ENCODE measurements around the gene TRANK1. TPM values are rescaled to one million over a fixed set of nuclear protein-coding genes. Genes with fewer than 3 reads are reported as not detected.

TRANK1 gene
- total and polyA plus RNA-seq, 8 donors: 1.7 to 14.6 (median 3.4) TPM

GRCh38 chr3:36875397-36875796 lies 69.5 kb downstream of the TRANK1 start:
- FAIRE-seq (no peak), ATAC-seq (no peak)
- WGBS, 2 donors: 79 to 86% methylated on average over 3 of the region's 3 CpGs

DNA sequence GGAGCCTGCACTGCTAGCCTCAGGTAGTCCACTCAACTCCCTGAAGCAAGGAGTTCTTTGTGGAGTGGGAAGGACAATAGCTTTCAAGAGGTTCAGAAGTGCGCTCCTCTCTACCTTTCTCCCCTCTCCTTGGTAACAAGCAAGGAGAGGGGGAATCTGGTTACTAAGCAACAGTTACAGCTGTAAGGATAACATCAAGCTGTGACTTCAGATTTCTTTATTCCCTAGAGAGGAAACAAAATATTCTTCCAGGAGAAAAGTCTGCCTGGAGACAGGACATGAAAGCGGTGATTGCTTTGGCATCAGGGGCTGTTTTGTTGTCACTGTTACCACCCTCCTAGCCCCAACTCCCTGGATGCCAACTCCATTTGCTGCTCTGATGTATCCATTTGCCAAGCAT lies 70.4 kb downstream of the TRANK1 start:
- Histone ChIP-seq H3K9me3 (no peaks in the 10 kb centered on the region), H3K27me3 (no peaks in the 10 kb centered on the region), H3K4me1 (no peaks in the 10 kb centered on the region), H3K4me3 (no peak overlapping the region), H3K36me3 (no peaks in the 10 kb centered on the region), H3K27ac (no peak overlapping the region)
- no peak for FAIRE-seq
- intact Hi-C loops (cut with DNase I): no loop called here
- TF ChIP-seq CTCF (IDR thresholded peaks at IDR 0.05): no peak
- DNase-seq: no peak
- WGBS, 2 donors: 96% methylated on average over 2 of the region's 2 CpGs
- ATAC-seq: no peak

More at GRCh38 chr3:36875397-36875796, 69.5 kb downstream of the TRANK1 start:
- no peak overlapping the region for H3K27ac ChIP-seq
- no peaks in the 10 kb centered on the region for H3K36me3 ChIP-seq
- no peak overlapping the region for H3K4me3 ChIP-seq
- H3K9me3 ChIP-seq: no peaks in the 10 kb centered on the region
- TF ChIP-seq CTCF (IDR thresholded peaks at IDR 0.05): no peak
- intact Hi-C loops (cut with DNase I): no loop called here
- DNase-seq: no peak
- no peaks in the 10 kb centered on the region for H3K27me3 ChIP-seq
- H3K4me1 ChIP-seq: no peaks in the 10 kb centered on the region

DNA sequence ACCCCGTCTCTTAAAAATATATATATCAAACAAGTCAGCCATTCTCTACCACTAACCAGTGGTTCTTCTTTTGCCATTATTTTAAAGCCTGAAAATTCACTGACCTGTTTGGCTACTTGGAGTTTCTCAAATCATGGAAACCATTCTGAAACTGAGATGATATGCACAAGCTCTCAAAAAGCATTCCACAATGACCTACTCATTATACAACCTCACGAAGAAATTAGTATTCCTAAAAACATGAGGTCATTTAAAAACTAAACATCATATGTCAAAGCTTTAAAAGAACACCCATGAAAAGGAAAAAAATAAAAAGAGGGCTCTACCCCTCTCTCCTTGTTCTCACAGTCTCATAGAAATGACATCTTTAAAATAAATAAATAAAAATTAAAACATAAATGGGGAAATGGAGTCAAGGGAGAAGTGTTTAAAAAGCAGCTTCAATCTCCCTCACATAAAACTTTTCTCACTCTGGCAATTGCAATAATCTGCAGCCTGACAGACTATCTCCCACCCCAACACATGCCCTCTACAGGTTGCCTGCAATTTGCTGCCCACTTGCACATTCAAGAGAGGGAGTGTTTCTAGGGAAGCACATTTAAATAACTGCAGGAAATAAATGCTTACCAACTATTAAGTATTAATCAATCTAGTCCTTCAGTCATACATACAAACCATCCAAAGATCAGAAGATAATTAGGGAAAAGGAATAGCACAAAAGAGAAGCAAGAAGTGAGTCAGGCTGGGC lies 73.3 kb downstream of the TRANK1 start:
- Histone ChIP-seq H3K4me3 (no peak overlapping the region), H3K4me1 (no peaks in the 10 kb centered on the region), H3K36me3 (no peaks in the 10 kb centered on the region), H3K27me3 (no peaks in the 10 kb centered on the region), H3K27ac (no peak overlapping the region), H3K9me3 (no peaks in the 10 kb centered on the region)
- no peak for DNase-seq
- intact Hi-C loops (cut with DNase I): no loop called here
- no peak for TF ChIP-seq CTCF (IDR thresholded peaks at IDR 0.05)
- 75 to 85% methylated on average over 2 of the region's 2 CpGs for WGBS, 2 donors
- no peak for ATAC-seq
- FAIRE-seq: no peak

DNA sequence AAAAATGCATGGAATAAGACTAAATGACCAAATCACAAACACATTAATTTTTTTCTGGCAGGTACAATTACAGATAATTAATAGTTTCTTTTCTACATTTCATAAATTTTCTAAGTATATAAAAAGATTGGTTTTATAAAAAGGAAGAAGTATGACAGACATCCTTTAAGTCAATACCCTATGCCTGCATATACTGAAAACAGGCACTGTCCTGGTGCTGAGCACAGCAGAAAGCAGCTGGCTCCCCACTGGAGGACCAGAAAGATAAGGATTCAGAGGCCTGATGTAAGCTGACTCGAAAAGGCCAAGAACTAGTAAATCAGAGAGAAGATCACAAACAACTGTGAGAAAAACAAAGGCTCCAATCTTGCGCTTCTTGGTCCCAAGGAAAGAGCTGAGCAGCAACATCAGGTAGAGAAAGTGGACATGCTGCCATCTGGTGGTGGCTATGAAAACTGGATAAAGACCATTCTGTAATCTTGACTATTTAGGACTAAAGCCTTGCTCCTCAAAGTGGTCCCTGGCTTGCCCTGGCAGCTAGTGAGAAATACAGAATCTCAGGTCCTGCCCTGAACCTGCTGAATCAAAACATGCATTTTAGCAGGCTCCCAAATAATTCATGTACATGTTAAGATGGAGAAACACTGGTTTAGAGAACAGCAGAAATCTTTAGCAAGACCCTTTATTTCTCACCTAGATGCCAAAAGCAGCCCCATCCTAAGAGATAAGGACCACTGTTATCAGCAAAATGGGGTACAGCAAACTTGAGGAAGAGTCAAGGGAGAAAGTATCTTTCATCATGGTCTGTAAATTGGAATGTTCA lies 76.0 kb downstream of the TRANK1 start:
- DNase-seq (peak in 3 of 6 donors; percentile 11 to 50 (median 28)), ATAC-seq (peak in 3 of 4 donors; percentile 86 to 88 (median 87)), FAIRE-seq (peak; percentile 29)
- H3K36me3 ChIP-seq: no peaks in the 10 kb centered on the region
- H3K4me3 ChIP-seq: no peak overlapping the region
- intact Hi-C loops (cut with DNase I): loop anchor here in 1 of 3 donors (10.0 kb wide), 1 partner anchor 134 kb away; no protein-coding TSS in a partner anchor
- no peaks in the 10 kb centered on the region for H3K27me3 ChIP-seq
- peak; percentile 33 to 72 (median 58) for TF ChIP-seq CTCF (IDR thresholded peaks at IDR 0.05)
- WGBS, 2 donors: 8 to 13% methylated on average over 2 of the region's 2 CpGs
- H3K4me1 ChIP-seq: no peaks in the 10 kb centered on the region
- H3K27ac ChIP-seq: no peak overlapping the region
- no peaks in the 10 kb centered on the region for H3K9me3 ChIP-seq
